Measurements from ENCODE around the gene RARA.
A peak's percentile ranks its signal among the peaks of the same experiment; 100 is the strongest.
"Not testable (repeated sequence)": the region's sequence is repeated elsewhere in the genome, so short reads cannot be mapped to it uniquely, and the experiment has no call there.

Gene RARA

DNA sequence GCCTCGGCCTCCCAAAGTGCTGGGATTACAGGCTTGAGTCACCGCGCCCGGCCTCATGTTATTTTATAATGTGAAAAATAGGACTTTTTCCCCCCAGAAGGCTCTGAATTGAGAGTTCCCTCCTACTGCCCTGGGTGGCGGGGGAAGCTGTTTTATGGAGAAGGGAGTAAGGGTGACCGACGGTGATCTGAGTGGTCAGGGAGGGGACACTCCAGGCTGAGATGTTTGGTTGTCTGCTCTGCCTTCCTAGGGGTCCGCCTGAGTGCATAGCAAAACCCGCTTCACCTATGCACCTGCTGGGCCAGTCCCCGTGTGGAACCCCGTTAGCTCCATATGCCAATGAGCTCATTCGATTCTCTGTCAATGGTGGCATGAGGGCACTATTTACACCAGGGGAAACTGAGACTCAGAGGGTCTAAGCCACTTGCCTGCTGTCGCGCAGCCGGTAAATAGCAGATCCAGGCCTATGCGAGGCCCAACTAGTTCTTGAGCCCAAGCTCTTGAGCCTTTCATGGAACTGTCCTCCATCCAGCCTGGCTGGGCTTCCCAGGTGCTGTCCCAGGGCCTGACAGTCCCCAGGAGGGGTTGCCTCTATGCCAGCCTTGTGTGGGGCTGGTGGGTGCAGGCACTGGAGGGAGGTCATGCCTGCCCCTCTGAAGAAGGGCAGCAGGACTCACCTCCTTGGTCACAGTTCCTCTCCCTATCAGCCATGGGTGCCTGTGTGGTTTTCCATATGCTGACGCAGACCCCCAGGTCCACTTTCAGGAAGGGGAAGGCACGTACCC lies 57.3 kb downstream of the RARA start:
- H3K4me1 ChIP-seq (ENCODE audit: control insufficient read depth, insufficient read depth, low read length) = peaks cover 14% of the 10 kb centered on the region
- no peaks in the 10 kb centered on the region for H3K27me3 ChIP-seq (replicated peaks; ENCODE audit: control insufficient read depth, insufficient read depth, low read length)
- H3K9ac ChIP-seq (ENCODE audit: low read length) = no peak overlapping the region
- DNase-seq (ENCODE audit: low read depth) = no peak
- no peak overlapping the region for H3K4me3 ChIP-seq (ENCODE audit: low read length)
- no peaks in the 10 kb centered on the region for H3K36me3 ChIP-seq (ENCODE audit: control insufficient read depth, insufficient read depth, low read length, severe bottlenecking)
- H3K9me3 ChIP-seq (ENCODE audit: control insufficient read depth, low read length) = no peaks in the 10 kb centered on the region

- H3K4me3 ChIP-seq (ENCODE audit: low read length) = no peak overlapping the region
- peaks cover 14% of the 10 kb centered on the region for H3K4me1 ChIP-seq (ENCODE audit: control insufficient read depth, insufficient read depth, low read length)
- H3K9me3 ChIP-seq (ENCODE audit: control insufficient read depth, low read length) = no peaks in the 10 kb centered on the region
- no peak overlapping the region for H3K9ac ChIP-seq (ENCODE audit: low read length)
- no peaks in the 10 kb centered on the region for H3K36me3 ChIP-seq (ENCODE audit: control insufficient read depth, insufficient read depth, low read length, severe bottlenecking)
- DNase-seq (ENCODE audit: low read depth) = no peak
- H3K27me3 ChIP-seq (replicated peaks; ENCODE audit: control insufficient read depth, insufficient read depth, low read length) = no peaks in the 10 kb centered on the region
These were observed 58.0 kb downstream of the RARA start for GRCh38 chr17:40366861-40367518.

- H3K4me3 ChIP-seq (ENCODE audit: low read length); H3K9ac ChIP-seq (ENCODE audit: low read length); H3K27me3 ChIP-seq (replicated peaks; ENCODE audit: control insufficient read depth, insufficient read depth, low read length); H3K36me3 ChIP-seq (ENCODE audit: control insufficient read depth, insufficient read depth, low read length, severe bottlenecking); DNase-seq (ENCODE audit: low read depth); H3K9me3 ChIP-seq (ENCODE audit: control insufficient read depth, low read length): not testable (repeated sequence)
- peaks cover 14% of the 10 kb centered on the region for H3K4me1 ChIP-seq (ENCODE audit: control insufficient read depth, insufficient read depth, low read length)
These were observed 58.7 kb downstream of the RARA start for GRCh38 chr17:40367728-40368127.

- H3K36me3 ChIP-seq (ENCODE audit: control insufficient read depth, insufficient read depth, low read length, severe bottlenecking) = no peaks in the 10 kb centered on the region
- H3K4me3 ChIP-seq (ENCODE audit: low read length) = no peak overlapping the region
- H3K27me3 ChIP-seq (replicated peaks; ENCODE audit: control insufficient read depth, insufficient read depth, low read length) = no peaks in the 10 kb centered on the region
- peaks cover 8% of the 10 kb centered on the region for H3K9me3 ChIP-seq (ENCODE audit: control insufficient read depth, low read length)
- H3K4me1 ChIP-seq (ENCODE audit: control insufficient read depth, insufficient read depth, low read length) = peaks cover 14% of the 10 kb centered on the region
- DNase-seq (ENCODE audit: low read depth) = no peak
- no peak overlapping the region for H3K9ac ChIP-seq (ENCODE audit: low read length)
These were observed 60.9 kb downstream of the RARA start for GRCh38 chr17:40369923-40370322.

DNA sequence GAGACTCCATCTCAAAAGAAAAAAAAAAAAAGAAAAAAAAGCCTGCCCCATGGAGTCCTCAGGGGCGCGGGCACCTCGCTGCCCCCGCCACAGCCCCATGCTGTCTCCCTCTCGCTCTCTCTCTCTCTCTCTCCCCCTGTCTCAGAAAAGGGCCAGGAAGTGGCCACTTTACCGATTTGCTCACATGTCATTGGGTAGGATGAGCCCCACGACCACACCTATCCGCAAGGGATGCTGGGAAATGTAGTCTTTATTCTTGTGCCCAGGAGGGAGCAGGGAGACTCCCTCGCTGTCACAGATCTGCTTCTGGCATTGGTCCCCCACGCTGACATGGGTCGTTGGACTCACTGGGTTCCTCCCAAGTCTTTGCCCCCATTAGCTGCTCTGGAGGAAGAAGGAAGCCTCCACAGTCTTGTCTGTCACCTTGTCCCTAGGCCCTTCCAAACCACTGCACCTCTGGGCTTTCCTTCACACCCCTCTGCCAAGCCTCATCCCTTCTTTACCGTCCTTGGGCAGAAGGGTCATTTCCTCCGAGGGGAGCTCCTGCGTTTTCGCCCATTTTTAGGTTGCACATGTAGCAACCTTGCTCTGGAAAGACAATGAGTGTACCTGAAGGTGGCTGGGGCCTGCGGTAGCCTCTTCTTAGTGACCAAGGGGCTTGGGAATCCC lies 62.4 kb downstream of the RARA start:
- Histone ChIP-seq H3K4me1 (ENCODE audit: control insufficient read depth, insufficient read depth, low read length) (peaks cover 14% of the 10 kb centered on the region), H3K9ac (ENCODE audit: low read length) (no peak overlapping the region), H3K4me3 (ENCODE audit: low read length) (no peak overlapping the region), H3K27me3 (replicated peaks; ENCODE audit: control insufficient read depth, insufficient read depth, low read length) (no peaks in the 10 kb centered on the region), H3K9me3 (ENCODE audit: control insufficient read depth, low read length) (peaks cover 8% of the 10 kb centered on the region), H3K36me3 (ENCODE audit: control insufficient read depth, insufficient read depth, low read length, severe bottlenecking) (no peaks in the 10 kb centered on the region)
- no peak for DNase-seq (ENCODE audit: low read depth)

DNA sequence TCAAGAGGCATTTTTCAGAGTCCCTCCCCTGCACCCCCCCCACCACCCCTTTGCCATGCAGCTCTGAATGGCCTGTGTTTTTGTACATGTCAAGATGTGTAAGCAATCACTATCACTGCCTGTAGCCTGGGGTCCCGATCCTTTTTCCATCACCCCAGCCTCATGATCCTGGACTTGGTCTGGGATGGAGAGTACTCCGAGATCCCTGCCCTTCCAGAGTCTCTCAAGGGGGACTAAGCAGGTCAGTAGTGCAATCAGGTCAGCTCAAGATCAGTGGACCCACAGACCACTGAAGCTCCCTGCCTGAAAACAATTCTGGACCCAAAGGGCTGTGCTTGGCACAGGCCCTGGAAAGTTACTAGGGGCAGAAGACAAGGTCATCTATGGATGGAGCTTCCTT lies 63.1 kb downstream of the RARA start:
- H3K9me3 ChIP-seq (ENCODE audit: control insufficient read depth, low read length) = peaks cover 8% of the 10 kb centered on the region
- no peak overlapping the region for H3K9ac ChIP-seq (ENCODE audit: low read length)
- H3K36me3 ChIP-seq (ENCODE audit: control insufficient read depth, insufficient read depth, low read length, severe bottlenecking) = no peaks in the 10 kb centered on the region
- H3K4me3 ChIP-seq (ENCODE audit: low read length) = no peak overlapping the region
- no peaks in the 10 kb centered on the region for H3K27me3 ChIP-seq (replicated peaks; ENCODE audit: control insufficient read depth, insufficient read depth, low read length)
- DNase-seq (ENCODE audit: low read depth) = no peak
- peaks cover 14% of the 10 kb centered on the region for H3K4me1 ChIP-seq (ENCODE audit: control insufficient read depth, insufficient read depth, low read length)

DNA sequence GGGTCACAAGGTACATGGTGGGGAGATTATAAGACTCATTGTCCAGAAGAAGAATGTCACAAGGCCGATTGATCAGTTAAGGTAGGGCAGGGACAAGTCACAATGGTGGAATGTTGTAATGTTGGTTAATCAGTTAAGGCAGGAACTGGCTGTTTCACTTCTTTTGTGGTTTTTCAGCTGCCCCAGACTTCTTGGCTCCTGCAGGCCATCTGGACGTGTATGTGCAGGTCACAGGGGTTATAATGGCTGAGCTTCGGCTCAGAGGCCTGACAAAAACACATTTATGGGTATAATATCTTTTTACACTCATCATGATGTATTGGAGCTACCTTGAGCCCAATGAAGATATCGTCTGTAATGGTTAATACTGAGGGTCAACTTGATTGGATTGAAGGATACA lies 63.7 kb downstream of the RARA start:
- H3K27me3 ChIP-seq (replicated peaks; ENCODE audit: control insufficient read depth, insufficient read depth, low read length); H3K9me3 ChIP-seq (ENCODE audit: control insufficient read depth, low read length); H3K9ac ChIP-seq (ENCODE audit: low read length); DNase-seq (ENCODE audit: low read depth); H3K36me3 ChIP-seq (ENCODE audit: control insufficient read depth, insufficient read depth, low read length, severe bottlenecking); H3K4me3 ChIP-seq (ENCODE audit: low read length): not testable (repeated sequence)
- peaks cover 14% of the 10 kb centered on the region for H3K4me1 ChIP-seq (ENCODE audit: control insufficient read depth, insufficient read depth, low read length)

DNA sequence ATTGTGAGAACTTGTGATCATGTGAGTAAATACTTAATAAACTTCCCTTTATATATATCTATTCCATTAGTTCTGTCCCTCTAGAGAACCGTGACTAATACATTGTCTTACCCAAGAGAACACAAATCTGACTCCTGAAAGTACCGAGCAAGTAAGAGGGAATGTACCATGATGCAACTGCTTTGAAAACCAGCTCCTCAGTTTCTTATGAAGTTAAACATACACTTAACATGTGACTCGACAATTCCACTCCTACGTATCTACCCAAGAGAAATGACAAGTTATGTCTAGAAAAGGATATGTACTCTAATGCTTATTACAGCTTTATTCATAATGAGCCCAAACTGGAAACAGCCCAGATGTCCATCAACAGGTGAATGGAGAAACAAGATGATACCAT lies 64.3 kb downstream of the RARA start:
- DNase-seq (ENCODE audit: low read depth) = peak; percentile 70
- peaks cover 14% of the 10 kb centered on the region for H3K4me1 ChIP-seq (ENCODE audit: control insufficient read depth, insufficient read depth, low read length)
- H3K9me3 ChIP-seq (ENCODE audit: control insufficient read depth, low read length) = peaks cover 8% of the 10 kb centered on the region

GRCh38 chr17:40373999-40374398 lies 65.0 kb downstream of the RARA start:
- Histone ChIP-seq H3K4me3 (ENCODE audit: low read length) (no peak overlapping the region), H3K36me3 (ENCODE audit: control insufficient read depth, insufficient read depth, low read length, severe bottlenecking) (no peaks in the 10 kb centered on the region), H3K9ac (ENCODE audit: low read length) (no peak overlapping the region), H3K4me1 (ENCODE audit: control insufficient read depth, insufficient read depth, low read length) (peaks cover 16% of the 10 kb centered on the region), H3K27me3 (replicated peaks; ENCODE audit: control insufficient read depth, insufficient read depth, low read length) (no peaks in the 10 kb centered on the region), H3K9me3 (ENCODE audit: control insufficient read depth, low read length) (peaks cover 8% of the 10 kb centered on the region)
- DNase-seq (ENCODE audit: low read depth) = no peak

More for the DNA sequence above, 64.3 kb downstream of the RARA start:
- Histone ChIP-seq H3K36me3 (ENCODE audit: control insufficient read depth, insufficient read depth, low read length, severe bottlenecking) (no peaks in the 10 kb centered on the region), H3K9ac (ENCODE audit: low read length) (no peak overlapping the region), H3K4me3 (ENCODE audit: low read length) (no peak overlapping the region), H3K27me3 (replicated peaks; ENCODE audit: control insufficient read depth, insufficient read depth, low read length) (no peaks in the 10 kb centered on the region)

- H3K9me3 ChIP-seq (ENCODE audit: control insufficient read depth, low read length) = peaks cover 8% of the 10 kb centered on the region
- no peaks in the 10 kb centered on the region for H3K27me3 ChIP-seq (replicated peaks; ENCODE audit: control insufficient read depth, insufficient read depth, low read length)
- peaks cover 17% of the 10 kb centered on the region for H3K4me1 ChIP-seq (ENCODE audit: control insufficient read depth, insufficient read depth, low read length)
- H3K9ac ChIP-seq (ENCODE audit: low read length) = no peak overlapping the region
- H3K4me3 ChIP-seq (ENCODE audit: low read length) = no peak overlapping the region
- H3K36me3 ChIP-seq (ENCODE audit: control insufficient read depth, insufficient read depth, low read length, severe bottlenecking) = no peaks in the 10 kb centered on the region
- DNase-seq (ENCODE audit: low read depth) = no peak
These were observed 66.0 kb downstream of the RARA start for GRCh38 chr17:40374821-40375498.

DNA sequence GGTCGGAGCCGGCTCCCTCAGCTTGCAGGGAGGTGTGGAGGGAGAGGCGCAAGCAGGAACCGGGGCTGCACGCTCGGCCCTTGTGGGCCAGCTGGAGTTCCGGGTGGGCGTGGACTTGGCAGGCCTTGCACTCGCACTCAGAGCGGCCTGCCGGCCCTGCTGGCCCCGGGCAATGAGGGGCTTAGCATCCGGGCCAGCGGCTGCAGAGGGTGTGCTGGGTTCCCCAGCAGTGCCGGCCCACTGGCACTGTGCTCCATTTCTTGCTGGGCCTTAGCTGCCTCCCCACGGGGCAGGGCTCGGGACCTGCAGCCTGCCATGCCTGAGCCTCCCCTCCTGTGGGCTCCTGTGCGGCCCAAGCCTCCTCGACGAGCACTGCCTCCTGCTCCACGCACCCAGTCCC lies 66.8 kb downstream of the RARA start:
- H3K9ac ChIP-seq (ENCODE audit: low read length); H3K9me3 ChIP-seq (ENCODE audit: control insufficient read depth, low read length); H3K27me3 ChIP-seq (replicated peaks; ENCODE audit: control insufficient read depth, insufficient read depth, low read length); H3K4me3 ChIP-seq (ENCODE audit: low read length); H3K36me3 ChIP-seq (ENCODE audit: control insufficient read depth, insufficient read depth, low read length, severe bottlenecking); DNase-seq (ENCODE audit: low read depth): not testable (repeated sequence)
- peaks cover 17% of the 10 kb centered on the region for H3K4me1 ChIP-seq (ENCODE audit: control insufficient read depth, insufficient read depth, low read length)

Measured in adipocyte (in vitro differentiated cells).